IMR-90 (cell line): ENCODE results near the gene FAXDC2. TPM values are rescaled to one million over a fixed set of nuclear protein-coding genes. Genes with fewer than 3 reads are reported as not detected.

Experiments
- ATAC-seq: fragments of 200-7000 bp; cut with Tn5 transposase; 2 replicates; pipeline ENCODE4 v1.9.1; 2020; ENCODE audit warnings: low read depth, mild to moderate bottlenecking, moderate library complexity
- BruUV-seq: library from RNA; stranded (reverse); fragments of 400-500 nt; replicated peaks from 2 replicates; lab custom pipeline; 2021; lab: Mats Ljungman, UMichigan
- CTCF ChIA-PET: fragments of 300-600 bp; formaldehyde crosslinking; extraction: SDS; loops from one replicate; lab custom pipeline; 2021; ENCODE audit warnings: antibody characterized with exemption; lab: Yijun Ruan, JAX
- POLR2A ChIA-PET: fragments of 300-600 bp; sonication (Branson Sonifier 250); formaldehyde crosslinking; loops from one replicate; lab custom pipeline; 2022; ENCODE audit warnings: antibody characterized with exemption; ENCODE audit not compliant: unreplicated experiment; lab: Charles Lee
- DNase-seq: peaks from one replicate; pipeline ENCODE4 v3.0.0; 2013
- H2AFZ ChIP-seq: replicated peaks from 2 replicates; pipeline ENCODE3; 2013; ENCODE audit warnings: low read length, mild to moderate bottlenecking; ENCODE audit not compliant: poor library complexity
- H2AK5ac ChIP-seq: 2 replicates; pipeline ENCODE4 v1.6.1; 2013; ENCODE audit warnings: low read depth, low read length, inconsistent platforms
- H2AK9ac ChIP-seq: replicated peaks from 2 replicates; pipeline ENCODE3; 2013; ENCODE audit warnings: mild to moderate bottlenecking, low read depth, low read length, moderate library complexity; ENCODE audit not compliant: poor library complexity
- H2BK120ac ChIP-seq: 2 replicates; pipeline ENCODE4 v1.6.1; 2013; ENCODE audit warnings: low read depth, low read length, inconsistent platforms
- H2BK15ac ChIP-seq: 3 replicates; pipeline ENCODE4 v1.6.1; 2013; ENCODE audit warnings: low read depth, low read length, inconsistent platforms
- H2BK20ac ChIP-seq: 2 replicates; pipeline ENCODE4 v1.6.1; 2013; ENCODE audit warnings: low read depth, mild to moderate bottlenecking, inconsistent platforms, low read length, moderate library complexity
- H2BK5ac ChIP-seq: 2 replicates; pipeline ENCODE4 v1.6.1; 2013; ENCODE audit warnings: mild to moderate bottlenecking, low read depth, low read length, inconsistent platforms; ENCODE audit not compliant: poor library complexity, severe bottlenecking
- H3K14ac ChIP-seq: replicated peaks from 2 replicates; pipeline ENCODE4 v1.6.1; 2013; ENCODE audit warnings: low read depth, low read length, inconsistent platforms
- H3K18ac ChIP-seq: 2 replicates; pipeline ENCODE4 v1.6.1; 2013; ENCODE audit warnings: low read depth, low read length, control low read depth
- H3K23ac ChIP-seq: 2 replicates; pipeline ENCODE4 v1.6.1; 2013; ENCODE audit warnings: low read depth, low read length, inconsistent platforms
- H3K27ac ChIP-seq: 2 replicates; pipeline ENCODE4 v1.5.1; 2013; ENCODE audit warnings: mild to moderate bottlenecking, control low read depth, low read length; ENCODE audit not compliant: insufficient read depth
- H3K27me3 ChIP-seq: 2 replicates; pipeline ENCODE4 v1.6.1; 2013; ENCODE audit warnings: low read length; ENCODE audit not compliant: control insufficient read depth, insufficient read depth
- H3K36me3 ChIP-seq: 2 replicates; pipeline ENCODE4 v1.6.1; 2013; ENCODE audit warnings: low read length, mixed read lengths; ENCODE audit not compliant: control insufficient read depth, insufficient read depth
- H3K4ac ChIP-seq: 2 replicates; pipeline ENCODE4 v1.6.1; 2013; ENCODE audit warnings: low read depth, low read length, inconsistent platforms
- H3K4me1 ChIP-seq: 2 replicates; pipeline ENCODE4 v1.6.1; 2013; ENCODE audit warnings: low read length, mixed read lengths; ENCODE audit not compliant: control insufficient read depth, insufficient read depth
- H3K4me2 ChIP-seq: 2 replicates; pipeline ENCODE4 v1.6.1; 2013; ENCODE audit warnings: low read depth, mild to moderate bottlenecking, control low read depth, low read length, moderate library complexity
- H3K4me3 ChIP-seq: 2 replicates; pipeline ENCODE4 v1.5.1; 2013; ENCODE audit warnings: low read depth, mild to moderate bottlenecking, control low read depth, low read length, moderate library complexity; ENCODE audit not compliant: insufficient read depth
- H3K56ac ChIP-seq: 2 replicates; pipeline ENCODE4 v1.6.1; 2013; ENCODE audit warnings: low read length, inconsistent platforms; ENCODE audit not compliant: insufficient read depth; ENCODE audit errors: extremely low read depth
- H3K79me1 ChIP-seq, 2 experiments: 2 replicates each; pipeline ENCODE4 v1.6.1; 2013; ENCODE audit warnings: low read length in 2 of 2, inconsistent platforms in 1 of 2, low read depth in 1 of 2
- H3K9ac ChIP-seq: 2 replicates; pipeline ENCODE4 v1.6.1; 2013; ENCODE audit warnings: low read depth, low read length, control low read depth
- H3K9me1 ChIP-seq: 2 replicates; pipeline ENCODE4 v1.6.1; 2013; ENCODE audit warnings: low read length, inconsistent platforms; ENCODE audit not compliant: insufficient read depth
- H3K9me3 ChIP-seq: 2 replicates; pipeline ENCODE4 v1.6.1; 2013; ENCODE audit warnings: low read length; ENCODE audit not compliant: control insufficient read depth, insufficient read depth
- H4K20me1 ChIP-seq: 2 replicates; pipeline ENCODE4 v1.6.1; 2013; ENCODE audit warnings: low read length, inconsistent platforms; ENCODE audit not compliant: insufficient read depth
- H4K5ac ChIP-seq: 2 replicates; pipeline ENCODE4 v1.6.1; 2013; ENCODE audit warnings: mild to moderate bottlenecking, low read depth, low read length, control low read depth
- H4K8ac ChIP-seq, 2 experiments: 2 replicates each; pipeline ENCODE4 v1.6.1; 2013; ENCODE audit warnings: low read depth in 2 of 2, low read length in 2 of 2, control low read depth in 1 of 2, inconsistent platforms in 1 of 2
- H4K91ac ChIP-seq: 2 replicates; pipeline ENCODE4 v1.6.1; 2013; ENCODE audit warnings: low read depth, low read length, inconsistent platforms; ENCODE audit not compliant: insufficient read depth
- CEBPB ChIP-seq: IDR thresholded peaks from 2 replicates; pipeline ENCODE4 v1.6.1; 2012; ENCODE audit warnings: low read depth, low read length, improper control_type of control experiment
- MAFK ChIP-seq: IDR thresholded peaks from 2 replicates; pipeline ENCODE4 v1.6.1; 2012; ENCODE audit warnings: low read depth, low read length, improper control_type of control experiment
- WGBS, 2 experiments: methylation state at CpG; one replicate each; pipeline versions ENCODE4 v1.1.5 to v1.1.7; 2013; ENCODE audit warnings: missing lambda C conversion rate in 2 of 2; ENCODE audit not compliant: insufficient read length in 1 of 2; ENCODE audit errors: extremely low coverage in 2 of 2; 5-methylcytosine and 5-hydroxymethylcytosine counted together
- dilution Hi-C: fragments of 300-500 bp; cut with HindIII; formaldehyde crosslinking; loops from one replicate; pipeline ENCODE4 v1.14.3; 2018; ENCODE audit warnings: low sequenced_read_pairs; ENCODE audit not compliant: unreplicated experiment
- in situ Hi-C: fragments of 300-500 bp; cut with MboI; formaldehyde crosslinking; loops from 3 replicates; pipeline ENCODE4 v1.14.3; 2019; ENCODE audit warnings: low sequenced_read_pairs, inconsistent platforms, mixed read lengths
- intact Hi-C: fragments of 100-400 bp; cut with micrococcal nuclease; formaldehyde crosslinking; loops from 2 replicates; pipeline ENCODE4 v1.10.0; 2022
- polyA plus RNA-seq, 3 experiments: library from polyadenylated mRNA; depleted of rRNA; stranded (reverse); fragments of >200 nt; gene quantifications; 2 replicates each; pipeline ENCODE4 v1.2.3, GENCODE V29; 2012; ENCODE audit warnings: low replicate concordance in 1 of 3
- total RNA-seq: library from RNA; depleted of rRNA; stranded (reverse); fragments of >200 nt; gene quantifications from 2 replicates; pipeline ENCODE4 v1.2.3, GENCODE V29; 2012

The FAXDC2 gene
- total and polyA plus RNA-seq, 2 of the 4 experiments (the other 2 are of a cell fraction): 4.3 to 8.9 TPM

GRCh38 chr5:154801083-154801482, 49.3 kb downstream of the FAXDC2 start:
- peak; percentile 90 for DNase-seq
- in situ Hi-C loops (loop anchor here (5.0 to 25.0 kb wide), 3 partner anchors 44 to 339 kb away; partner anchors contain the start of gene LARP1), intact Hi-C loops (no loop called here)

More at GRCh38 chr5:154801083-154801482, 49.3 kb downstream of the FAXDC2 start:
- ChIA-PET CTCF (interaction anchor here (0.5 to 0.8 kb wide), 2 partner anchors 9 to 16 kb away, joined by 4 read pairs; no protein-coding TSS in a partner anchor), POLR2A (no interaction called here)
- Histone ChIP-seq H3K9me1 (peaks cover 25% of the 10 kb centered on the region), H2BK120ac (no peak overlapping the region), H3K9me3 (no peaks in the 10 kb centered on the region), H2AK9ac (no peak overlapping the region), H4K20me1 (peaks cover 28% of the 10 kb centered on the region; the same call in 1 of the 2 replicates), H3K14ac (0 out of 2 replicates have a peak overlapping the region, but pooled peaks have one; percentile 10), H3K56ac (no peak overlapping the region), H3K27ac (no peak overlapping the region), H3K4me1 (peaks cover 8% of the 10 kb centered on the region), H3K79me1 (peaks cover 53 to 73% of the 10 kb centered on the region in 2 experiments), H4K91ac (no peak overlapping the region), H3K4ac (no peak overlapping the region), H2BK20ac (no peak overlapping the region), H2AK5ac (no peak overlapping the region), H4K8ac (no peak overlapping the region), H3K36me3 (peaks cover 61% of the 10 kb centered on the region), H3K27me3 (no peaks in the 10 kb centered on the region), H3K4me2 (no peak overlapping the region), H3K18ac (no peak overlapping the region), H3K4me3 (no peak overlapping the region), H4K5ac (no peak overlapping the region; the same call in 1 of the 2 replicates), H2BK5ac (peak overlapping the region; percentile 21), H2BK15ac (no peak overlapping the region), H3K9ac (no peak overlapping the region), H2AFZ (no peak overlapping the region), H3K23ac (no peak overlapping the region)
- TF ChIP-seq MAFK: no peak
- peak; percentile 20; the same call in 1 of the 2 replicates for TF ChIP-seq CEBPB
- no TSS peak for BruUV-seq
- dilution Hi-C loops: no loop called here
- WGBS, 2 experiments: 0% methylated on average over 2 of the region's 3 CpGs; no CpG with 5 or more reads in 1 of the 2 experiments
- ATAC-seq: peak; percentile 84
